GM13977 (cell line): ENCODE results near the gene AGAP2.
"Not testable (repeated sequence)": the region's sequence is repeated elsewhere in the genome, so short reads cannot be mapped to it uniquely, and the experiment has no call there.

Source experiments
- DNase-seq: peaks from one replicate; pipeline ENCODE4 v3.0.0; 2012; ENCODE audit warnings: low spot score
- in situ Hi-C: fragments of 300-500 bp; cut with MboI; formaldehyde crosslinking; loops from one replicate; pipeline ENCODE4 v1.12.0; 2022; ENCODE audit warnings: low sequenced_read_pairs, low pct_unique_long_range_greater_than_20kb, mixed read lengths, inconsistent platforms; ENCODE audit not compliant: unreplicated experiment
- TF ChIP-seq, protein P1 (sequence below): IDR thresholded peaks from 2 replicates; pipeline ENCODE4 v1.5.1; 2012; ENCODE audit warnings: mild to moderate bottlenecking, control low read depth; ENCODE audit not compliant: insufficient read depth; ENCODE audit errors: extremely low read depth, missing control alignments

The AGAP2 gene

DNA sequence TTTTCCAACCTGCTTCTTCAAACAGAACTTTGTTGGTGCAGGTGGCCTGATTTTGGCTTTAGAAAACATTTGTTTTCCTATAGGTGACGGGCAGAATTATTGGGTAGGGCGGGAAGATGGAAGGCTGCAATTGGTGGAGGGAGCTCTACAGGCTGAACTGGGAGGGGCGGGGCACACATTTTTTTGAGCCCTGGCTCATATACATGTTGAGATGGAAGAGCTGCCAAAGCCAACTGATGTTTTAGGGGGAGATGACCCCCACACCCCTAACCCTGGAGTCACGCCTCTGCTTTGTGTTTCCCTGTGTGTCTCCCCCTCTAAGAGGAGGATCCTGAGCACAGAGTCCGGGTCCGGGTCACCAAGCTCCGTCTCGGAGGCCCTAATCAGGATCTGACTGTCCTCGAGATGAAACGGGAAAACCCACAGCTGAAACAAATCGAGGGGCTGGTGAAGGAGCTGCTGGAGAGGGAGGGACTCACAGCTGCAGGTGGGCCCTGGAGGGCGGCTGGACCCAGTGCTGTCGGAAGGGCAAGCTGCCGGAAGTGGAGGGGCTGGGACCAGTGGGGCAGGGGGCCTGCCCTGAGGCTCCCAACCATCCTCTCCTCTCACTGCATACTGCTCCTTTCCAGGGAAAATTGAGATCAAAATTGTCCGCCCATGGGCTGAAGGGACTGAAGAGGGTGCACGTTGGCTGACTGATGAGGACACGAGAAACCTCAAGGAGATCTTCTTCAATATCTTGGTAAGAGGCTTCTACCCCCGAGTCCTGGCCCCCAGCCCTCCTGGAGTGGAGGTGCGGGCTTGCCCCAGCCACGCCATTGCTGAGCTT is 18.6 kb downstream of the AGAP2 start:
- TF ChIP-seq, protein P1, sequence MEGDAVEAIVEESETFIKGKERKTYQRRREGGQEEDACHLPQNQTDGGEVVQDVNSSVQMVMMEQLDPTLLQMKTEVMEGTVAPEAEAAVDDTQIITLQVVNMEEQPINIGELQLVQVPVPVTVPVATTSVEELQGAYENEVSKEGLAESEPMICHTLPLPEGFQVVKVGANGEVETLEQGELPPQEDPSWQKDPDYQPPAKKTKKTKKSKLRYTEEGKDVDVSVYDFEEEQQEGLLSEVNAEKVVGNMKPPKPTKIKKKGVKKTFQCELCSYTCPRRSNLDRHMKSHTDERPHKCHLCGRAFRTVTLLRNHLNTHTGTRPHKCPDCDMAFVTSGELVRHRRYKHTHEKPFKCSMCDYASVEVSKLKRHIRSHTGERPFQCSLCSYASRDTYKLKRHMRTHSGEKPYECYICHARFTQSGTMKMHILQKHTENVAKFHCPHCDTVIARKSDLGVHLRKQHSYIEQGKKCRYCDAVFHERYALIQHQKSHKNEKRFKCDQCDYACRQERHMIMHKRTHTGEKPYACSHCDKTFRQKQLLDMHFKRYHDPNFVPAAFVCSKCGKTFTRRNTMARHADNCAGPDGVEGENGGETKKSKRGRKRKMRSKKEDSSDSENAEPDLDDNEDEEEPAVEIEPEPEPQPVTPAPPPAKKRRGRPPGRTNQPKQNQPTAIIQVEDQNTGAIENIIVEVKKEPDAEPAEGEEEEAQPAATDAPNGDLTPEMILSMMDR = no peak
- peak; percentile 13 for DNase-seq
- in situ Hi-C loops = no loop called here

DNA sequence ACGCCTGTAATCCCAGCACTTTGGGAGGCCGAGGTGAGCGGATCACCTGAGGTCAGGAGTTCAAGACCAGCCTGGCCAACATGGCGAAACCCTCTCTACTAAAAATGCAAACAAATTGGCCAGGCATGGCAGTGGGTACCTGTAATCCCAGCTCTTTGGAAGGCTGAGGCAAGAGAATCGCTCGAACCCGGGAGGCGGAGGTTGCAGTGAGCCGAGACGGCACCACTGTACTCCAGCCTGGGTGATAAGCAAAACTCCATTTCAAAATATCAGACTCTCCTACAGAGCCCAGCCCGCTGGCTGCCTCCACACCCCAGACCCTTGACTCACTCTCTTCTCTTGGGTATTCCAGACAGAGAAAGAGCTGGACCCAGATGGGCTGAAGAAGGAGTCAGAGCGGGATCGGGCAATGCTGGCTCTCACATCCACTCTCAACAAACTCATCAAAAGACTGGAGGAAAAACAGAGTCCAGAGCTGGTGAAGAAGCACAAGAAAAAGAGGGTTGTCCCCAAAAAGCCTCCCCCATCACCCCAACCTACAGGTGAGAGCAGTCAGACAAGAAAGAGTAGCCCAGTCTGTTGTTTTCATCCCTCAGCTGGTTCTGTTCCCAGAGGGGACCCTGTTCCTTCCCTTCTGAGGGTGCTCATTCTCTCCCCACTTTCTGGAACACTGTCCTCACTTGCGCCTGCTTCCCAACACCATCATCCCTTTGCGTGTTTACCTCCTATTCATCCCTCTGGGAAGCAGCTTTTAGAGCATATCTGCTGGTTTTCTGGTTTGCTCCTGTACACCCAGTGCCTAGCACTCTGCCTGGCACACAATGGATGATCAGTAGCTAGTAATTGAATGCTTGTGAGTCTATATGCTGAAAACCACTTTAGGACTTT is 19.7 kb downstream of the AGAP2 start:
- in situ Hi-C loops = no loop called here
- TF ChIP-seq, protein P1 = no peak
- DNase-seq = no peak

DNA sequence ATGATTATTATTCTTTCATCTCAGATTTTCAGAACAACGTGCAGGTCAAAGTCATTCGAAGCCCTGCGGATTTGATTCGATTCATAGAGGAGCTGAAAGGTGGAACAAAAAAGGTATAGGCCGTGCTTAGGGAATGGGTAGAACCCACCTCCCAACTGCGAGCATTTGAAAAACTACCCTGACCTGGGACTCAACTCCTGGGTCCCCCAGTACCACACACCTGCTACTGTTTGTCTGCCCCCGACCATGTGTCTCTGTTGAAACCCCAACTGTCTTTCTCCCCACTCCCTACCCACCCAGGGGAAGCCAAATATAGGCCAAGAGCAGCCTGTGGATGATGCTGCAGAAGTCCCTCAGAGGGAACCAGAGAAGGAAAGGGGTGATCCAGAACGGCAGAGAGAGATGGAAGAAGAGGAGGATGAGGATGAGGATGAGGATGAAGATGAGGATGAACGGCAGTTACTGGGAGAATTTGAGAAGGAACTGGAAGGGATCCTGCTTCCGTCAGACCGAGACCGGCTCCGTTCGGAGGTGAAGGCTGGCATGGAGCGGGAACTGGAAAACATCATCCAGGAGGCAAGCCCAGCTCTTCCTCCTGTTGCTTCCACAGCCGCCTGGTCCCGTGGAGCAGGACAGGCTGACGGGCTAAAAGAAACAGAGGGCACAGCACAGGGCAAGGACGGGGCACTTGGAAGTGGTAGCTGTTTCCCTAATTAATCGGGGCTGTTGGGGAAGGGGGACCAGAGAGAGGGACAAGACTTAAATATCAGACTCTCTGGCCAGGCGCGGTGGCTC is 20.5 kb downstream of the AGAP2 start:
- in situ Hi-C loops = no loop called here

DNA sequence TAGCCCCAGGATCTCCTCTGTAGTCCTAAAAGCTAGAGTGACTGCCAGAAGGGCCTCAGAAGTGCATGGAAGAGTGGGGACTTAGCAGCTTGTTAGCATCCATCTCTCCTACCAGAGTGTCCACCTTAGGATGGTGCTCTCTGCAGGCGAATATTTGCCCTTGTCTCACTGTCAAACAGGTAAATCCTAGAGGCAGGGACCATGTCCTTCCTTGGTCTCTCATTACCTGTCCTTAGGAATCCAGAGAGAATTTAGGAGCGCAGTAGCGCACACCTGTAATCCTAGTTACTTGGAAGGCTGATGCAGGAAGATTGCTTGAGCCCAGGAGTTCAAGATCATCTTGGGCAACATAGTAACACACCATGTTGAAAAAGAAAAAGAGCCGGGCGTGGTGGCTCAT is 21.4 kb downstream of the AGAP2 start:
- in situ Hi-C loops = no loop called here
- TF ChIP-seq, protein P1 = no peak
- DNase-seq = peak; percentile 8

More for the DNA sequence above, 20.5 kb downstream of the AGAP2 start:
- TF ChIP-seq, protein P1 = no peak
- no peak for DNase-seq

DNA sequence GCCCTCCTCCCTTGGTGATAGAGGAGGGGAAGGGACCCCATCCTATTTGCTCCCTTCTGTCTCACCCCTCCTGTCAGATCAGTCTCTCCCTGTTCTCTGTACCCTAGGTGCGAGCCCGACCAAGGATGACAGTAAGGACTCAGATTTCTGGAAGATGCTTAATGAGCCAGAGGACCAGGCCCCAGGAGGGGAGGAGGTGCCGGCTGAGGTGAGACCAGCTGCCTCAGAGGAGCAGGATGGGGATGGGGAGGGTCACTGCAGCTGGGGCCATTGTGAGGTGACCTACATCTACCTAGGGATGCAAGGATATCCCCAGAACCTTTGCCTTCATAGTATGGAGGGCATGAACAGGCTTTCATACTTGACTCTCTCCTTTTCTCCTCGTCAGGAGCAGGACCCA is 22.2 kb downstream of the AGAP2 start:
- in situ Hi-C loops = no loop called here
- TF ChIP-seq, protein P1 = no peak
- DNase-seq = no peak

DNA sequence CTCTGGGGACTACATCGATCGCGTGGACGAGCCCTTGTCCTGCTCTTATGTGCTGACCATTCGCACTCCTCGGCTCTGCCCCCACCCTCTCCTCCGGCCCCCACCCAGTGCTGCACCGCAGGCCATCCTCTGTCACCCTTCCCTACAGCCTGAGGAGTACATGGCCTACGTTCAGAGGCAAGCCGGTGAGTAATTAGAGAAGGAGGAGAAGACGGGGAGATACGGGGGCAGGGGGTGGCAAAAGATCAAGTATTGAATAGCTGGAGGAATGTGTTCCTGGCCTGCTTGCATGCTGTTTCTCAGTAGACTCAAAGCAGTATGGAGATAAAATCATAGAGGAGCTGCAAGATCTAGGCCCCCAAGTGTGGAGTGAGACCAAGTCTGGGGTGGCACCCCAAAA is 22.8 kb downstream of the AGAP2 start:
- in situ Hi-C loops = no loop called here
- TF ChIP-seq, protein P1 = no peak
- no peak for DNase-seq

DNA sequence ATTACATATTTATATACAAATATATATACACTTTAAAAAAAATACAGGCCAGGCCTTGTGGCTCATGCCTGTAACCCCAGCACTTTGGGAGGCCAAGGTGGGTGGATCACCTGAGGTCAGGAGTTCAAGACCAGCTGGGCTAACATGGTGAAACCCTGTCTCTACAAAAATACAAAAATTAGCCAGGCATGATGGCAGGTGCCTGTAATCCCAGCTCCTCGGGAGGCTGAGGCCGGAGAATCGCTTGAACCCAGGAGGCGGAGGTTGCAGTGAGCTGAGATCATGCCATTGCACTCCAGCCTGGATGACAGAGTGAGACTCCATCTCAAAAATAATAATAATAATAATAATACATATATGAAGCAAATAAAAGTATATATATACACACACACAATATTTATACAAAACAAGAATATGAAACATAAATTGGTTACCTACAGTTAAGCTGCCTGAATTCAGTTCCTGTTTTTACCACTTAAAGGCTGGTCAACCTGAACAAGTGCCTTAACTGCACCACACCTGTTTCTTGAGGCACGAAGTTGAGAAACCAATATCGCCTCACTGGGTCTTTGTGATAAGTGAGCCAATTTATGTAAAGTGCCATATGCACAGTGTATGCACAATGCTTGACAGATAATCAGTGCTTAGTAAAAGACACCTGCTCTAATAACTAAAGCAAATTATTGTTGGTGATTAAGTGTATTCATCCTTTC is 23.4 kb downstream of the AGAP2 start:
- in situ Hi-C loops = not testable (repeated sequence)
- DNase-seq = peak; percentile 7
